Measurements from ENCODE around the gene ZNF454. TPM values are rescaled to one million over a fixed set of nuclear protein-coding genes. Genes with fewer than 3 reads are reported as not detected.

Gene ZNF454
- total RNA-seq, result 2.0 and 4.4 TPM in 2 replicates

DNA sequence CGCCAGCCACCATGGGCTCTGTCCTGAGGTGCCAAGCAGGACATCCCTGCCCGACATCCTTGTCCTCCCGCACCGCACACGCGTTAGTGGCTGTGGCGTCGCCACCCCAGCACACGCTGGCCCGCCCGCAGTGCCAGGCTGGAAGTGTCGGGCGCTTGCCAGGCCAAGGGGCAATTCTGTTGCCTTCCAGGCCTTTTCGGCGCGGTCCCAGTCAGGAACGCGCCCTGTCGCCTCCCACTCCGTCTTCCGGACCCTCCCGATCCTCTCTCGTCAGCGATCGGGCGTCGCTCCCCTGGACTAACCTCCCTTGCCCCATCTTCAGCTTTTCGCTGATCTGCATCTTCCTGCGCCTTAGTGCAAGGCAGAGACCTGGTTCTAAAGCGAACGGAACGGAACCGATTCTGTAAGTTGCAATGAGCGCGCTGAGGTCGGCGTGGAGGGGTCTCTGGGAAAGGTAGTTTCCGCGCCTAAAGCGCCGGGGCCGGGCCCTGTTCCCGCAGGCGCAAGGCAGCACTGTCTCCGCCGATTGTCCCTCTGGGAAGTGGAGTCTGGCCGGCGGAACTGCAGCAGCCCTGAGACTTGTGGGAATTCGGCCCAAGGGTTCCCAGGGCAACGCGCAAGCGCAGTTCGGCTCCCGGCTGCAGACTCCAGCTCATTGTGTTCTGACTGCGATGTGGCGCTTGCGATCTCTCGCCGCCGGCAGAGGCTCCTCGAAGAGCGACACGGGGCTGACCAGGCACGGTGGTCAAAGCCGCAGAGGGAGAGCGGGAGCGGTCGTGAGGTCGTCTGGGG is at the start of gene ZNF454:
Gene ZNF454 (plus strand): TSS at position 630 of the 792 bp plus-strand sequence. CDS start 1,594 bp downstream, outside the sequence.

GRCh38 chr5:178895615-178896571 is 45.1 kb upstream of the ZNF454 start, which contains the start of gene ZFP2:
Gene ZFP2, plus strand, starts transcription at chr5:178895913. Its CDS starts 35,401 bp downstream, at chr5:178931314.

DNA sequence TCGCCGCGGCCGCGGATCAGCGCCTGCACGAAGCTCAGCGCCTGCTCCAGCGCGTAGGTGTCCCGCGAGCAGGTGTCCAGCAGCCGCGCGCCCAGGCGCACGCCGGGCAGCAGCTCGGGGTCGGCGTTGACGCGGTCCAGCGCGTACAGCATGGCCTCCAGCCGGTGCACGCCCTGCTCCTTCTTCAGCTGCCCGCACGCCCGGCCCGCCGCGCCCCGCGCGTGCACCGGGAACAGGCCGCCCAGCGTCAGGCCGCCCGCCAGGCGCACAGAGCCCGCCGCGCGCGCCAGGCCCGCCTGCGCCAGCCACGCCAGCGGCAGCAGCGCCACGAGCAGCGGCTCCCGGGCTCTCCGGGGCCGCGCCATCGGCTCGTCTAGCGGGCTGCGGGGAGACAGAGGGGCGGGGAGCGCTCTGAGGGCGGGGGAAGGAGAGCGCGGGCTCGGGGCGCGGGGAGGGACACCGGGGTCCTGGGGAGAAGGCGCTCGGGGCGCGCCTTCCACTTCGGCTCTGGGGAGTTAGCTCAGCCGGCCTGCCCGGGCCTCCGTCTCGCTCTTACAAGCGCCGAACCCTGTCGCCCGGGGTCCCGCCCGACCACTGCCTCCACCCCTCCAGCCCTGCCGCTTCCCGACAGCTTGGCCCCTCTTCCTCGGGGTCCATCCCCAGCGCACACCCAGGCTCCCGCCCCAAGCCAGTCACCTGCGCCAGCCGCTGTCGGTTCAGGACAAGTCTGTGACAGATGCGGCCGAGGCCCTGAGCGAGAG is 53.8 kb downstream of the ZNF454 start, which contains the start of gene GRM6:
Gene GRM6 (minus strand): TSS at position 741 of the 761 bp plus-strand sequence. CDS start 376 bp downstream, at position 365.

Other genes with a start within 250 kb of the ZNF454 start
- 7.7 and 10.8 TPM in 2 replicates for gene ZNF354A, start 210.5 kb upstream of the ZNF454 start, total RNA-seq
- gene ZNF354B, start 81.2 kb upstream of the ZNF454 start, total RNA-seq, result 5.9 and 6.7 TPM in 2 replicates
- gene ZFP2, start 45.3 kb upstream of the ZNF454 start, total RNA-seq, result 1.3 and 2.8 TPM in 2 replicates
- gene GRM6, start 54.1 kb downstream of the ZNF454 start, total RNA-seq, result not detected in 2 replicates
- 1.2 and 1.4 TPM in 2 replicates for gene ZNF879, start 82.6 kb downstream of the ZNF454 start, total RNA-seq
- 3.3 and 4.3 TPM in 2 replicates for gene ZNF354C, start 119.2 kb downstream of the ZNF454 start, total RNA-seq